Forelimb muscle (tissue), 1 donor: ENCODE results near the gene SOX13. TPM values are rescaled to one million over a fixed set of nuclear protein-coding genes. Genes with fewer than 3 reads are reported as not detected.
"Not testable (repeated sequence)": the region's sequence is repeated elsewhere in the genome, so short reads cannot be mapped to it uniquely, and the experiment has no call there.

ENCODE experiments used
- DNase-seq: peaks from one replicate; pipeline ENCODE4 v3.0.0-alpha.2; 2013; ENCODE audit warnings: low read depth
- polyA plus RNA-seq: library from polyadenylated mRNA; unstranded; fragments of 120-200 nt; gene quantifications from one replicate; pipeline ENCODE4 v1.2.1, GENCODE V29; 2013; ENCODE audit not compliant: insufficient read length

Gene SOX13
- polyA plus RNA-seq, 1 donor: 24.9 TPM

GRCh38 chr1:204087181-204087892, 14.4 kb downstream of the SOX13 start:
- DNase-seq: no peak

- DNase-seq: no peak
These were observed 15.1 kb downstream of the SOX13 start for GRCh38 chr1:204087893-204088528.

- no peak for DNase-seq
These were observed 15.7 kb downstream of the SOX13 start for GRCh38 chr1:204088596-204088995.

GRCh38 chr1:204089044-204089751, 16.3 kb downstream of the SOX13 start:
- DNase-seq: no peak

GRCh38 chr1:204090132-204090531, 17.2 kb downstream of the SOX13 start:
- not testable (repeated sequence) for DNase-seq

- no peak for DNase-seq
These were observed 18.2 kb downstream of the SOX13 start for GRCh38 chr1:204091066-204091465.

GRCh38 chr1:204091787-204092312, 18.9 kb downstream of the SOX13 start:
- DNase-seq: no peak

GRCh38 chr1:204092632-204093420, 19.9 kb downstream of the SOX13 start:
- DNase-seq: no peak

- DNase-seq: no peak
These were observed 20.5 kb downstream of the SOX13 start for GRCh38 chr1:204093421-204093717.

- DNase-seq: no peak
These were observed 20.9 kb downstream of the SOX13 start for GRCh38 chr1:204093781-204094180.

- DNase-seq: no peak
These were observed 21.4 kb downstream of the SOX13 start for GRCh38 chr1:204094313-204094729.

GRCh38 chr1:204094856-204095634, 22.1 kb downstream of the SOX13 start:
- DNase-seq: no peak

GRCh38 chr1:204096931-204097330, 24.0 kb downstream of the SOX13 start:
- DNase-seq: no peak

- no peak for DNase-seq
These were observed 25.8 kb downstream of the SOX13 start for GRCh38 chr1:204098683-204099082.

GRCh38 chr1:204099754-204100153, 26.8 kb downstream of the SOX13 start:
- not testable (repeated sequence) for DNase-seq

- DNase-seq: no peak
These were observed 29.2 kb downstream of the SOX13 start for GRCh38 chr1:204102029-204102611.

GRCh38 chr1:204102739-204103430, 30.0 kb downstream of the SOX13 start:
- DNase-seq: no peak

GRCh38 chr1:204103431-204103741, 30.5 kb downstream of the SOX13 start:
- no peak for DNase-seq

- no peak for DNase-seq
These were observed 31.6 kb downstream of the SOX13 start for GRCh38 chr1:204104331-204105130.
